Spleen (tissue), 11 donors: ENCODE data around the gene CCDC88B. TPM values are rescaled to one million over a fixed set of nuclear protein-coding genes. Genes with fewer than 3 reads are reported as not detected.
"Not testable (repeated sequence)": the region's sequence is repeated elsewhere in the genome, so short reads cannot be mapped to it uniquely, and the experiment has no call there.

Source experiments
- DNase-seq: peaks from one replicate; pipeline ENCODE4 v3.0.0-alpha.2; 2020
- H3K27ac ChIP-seq, 8 donors: fragments of 200-600 bp; sonication (generic) in 7 of 8; 1 replicate in 4 of 8; 2 replicates in 4 of 8; pipeline versions ENCODE4 v1.5.0 to v1.8.0; 2016 to 2021; ENCODE audit warnings: inconsistent platforms in 4 of 8, mild to moderate bottlenecking in 4 of 8, moderate library complexity in 1 of 8
- H3K27me3 ChIP-seq, 7 donors: fragments of 200-600 bp; sonication (generic) in 6 of 7; replicated peaks in 1 of 7; 1 replicate in 4 of 7; 2 replicates in 3 of 7; pipeline versions ENCODE4 v1.5.0 to v1.8.0; 2016 to 2021; ENCODE audit warnings: inconsistent platforms in 3 of 7, mild to moderate bottlenecking in 1 of 7
- H3K36me3 ChIP-seq, 6 donors: fragments of 200-600 bp; sonication (generic) in 5 of 6; 1 replicate in 4 of 6; 2 replicates in 2 of 6; pipeline versions ENCODE4 v1.5.0 to v1.8.0; 2016 to 2021; ENCODE audit warnings: inconsistent platforms in 2 of 6
- H3K4me1 ChIP-seq, 6 donors: fragments of 200-600 bp; sonication (generic) in 5 of 6; 1 replicate in 3 of 6; 2 replicates in 3 of 6; pipeline versions ENCODE4 v1.5.0 to v1.8.0; 2016 to 2021; ENCODE audit warnings: inconsistent platforms in 3 of 6
- H3K4me3 ChIP-seq, 8 donors: fragments of 200-600 bp; sonication (generic) in 7 of 8; 1 replicate in 4 of 8; 2 replicates in 4 of 8; pipeline versions ENCODE4 v1.5.0 to v1.8.0; 2016 to 2021; ENCODE audit warnings: inconsistent platforms in 4 of 8, mild to moderate bottlenecking in 4 of 8, moderate library complexity in 2 of 8
- H3K9me3 ChIP-seq, 8 donors: fragments of 200-600 bp; sonication (generic) in 7 of 8; 1 replicate in 4 of 8; 2 replicates in 4 of 8; pipeline versions ENCODE4 v1.5.0 to v1.8.0; 2016 to 2021; ENCODE audit warnings: inconsistent platforms in 4 of 8
- POLR2A ChIP-seq, 3 donors: fragments of 450-650 bp; IDR thresholded peaks; one replicate each; pipeline ENCODE4 v1.5.1; 2017; ENCODE audit warnings: antibody characterized with exemption in 3 of 3, mild to moderate bottlenecking in 1 of 3
- POLR2AphosphoS5 ChIP-seq, 3 donors: sonication (generic); formaldehyde crosslinking; IDR thresholded peaks; one replicate each; pipeline ENCODE4 v1.5.1; 2017; ENCODE audit warnings: antibody characterized with exemption in 3 of 3
- WGBS, 5 donors: extraction: QIAGEN DNeasy Blood & Tissue Kit in 3 of 5; methylation state at CpG; one replicate each; pipeline versions ENCODE4 v1.1.5 to v1.1.7; 2013 to 2018; 5-methylcytosine and 5-hydroxymethylcytosine counted together
- intact Hi-C: fragments of 100-400 bp; cut with DNase I; formaldehyde crosslinking; loops from one replicate; pipeline ENCODE4 v1.15.0; 2023; ENCODE audit warnings: low total_unique reads
- polyA plus RNA-seq, 3 donors: library from polyadenylated mRNA; stranded (reverse); fragments of 200-250 nt; gene quantifications; one replicate each; pipeline ENCODE4 v1.2.1, GENCODE V29; 2013
- total RNA-seq, 7 donors: library from RNA; depleted of rRNA in 3 of 7; stranded (reverse); fragments of >200 nt in 3 of 7; fragmentation: NEBNext Ultra II Directional in 4 of 7; extraction: Animal tissue kit (Norgen Biotek cat#: 25700) in 4 of 7; gene quantifications; one replicate each; pipeline versions ENCODE4 v1.1.0 to v1.2.1, GENCODE V29; 2016 to 2021
- TF ChIP-seq, protein P1 (sequence below), 11 experiments: fragments of 200-600 bp in 7 of 11; fragments of 450-650 bp in 4 of 11; sonication (generic) in 4 of 11; IDR thresholded peaks in 8 of 11; conservative IDR thresholded peaks in 3 of 11; 1 replicate in 7 of 11; 2 replicates in 4 of 11; pipeline versions ENCODE4 v1.4.0 to v1.8.0; 2016 to 2021; ENCODE audit warnings: antibody characterized with exemption in 11 of 11, inconsistent platforms in 4 of 11, mild to moderate bottlenecking in 1 of 11
- donor health status: healthy with polysubstance abuse.
- donor health status: DM: no; HTN: no; CAD: no; lungs with moderate emphysema.
- donor health status: DM: no; HTN: no; CAD: no.
- donor health status: Bipolar disorder and iron deficiency.
- donor health status: healthy.
- donor health status: DM: no; HTN: no; CAD: no.
- donor health status: DM: yes; HTN: yes; CAD: no.

Gene CCDC88B
- total and polyA plus RNA-seq, 10 donors = 64.3 to 638 (median 106) TPM

DNA sequence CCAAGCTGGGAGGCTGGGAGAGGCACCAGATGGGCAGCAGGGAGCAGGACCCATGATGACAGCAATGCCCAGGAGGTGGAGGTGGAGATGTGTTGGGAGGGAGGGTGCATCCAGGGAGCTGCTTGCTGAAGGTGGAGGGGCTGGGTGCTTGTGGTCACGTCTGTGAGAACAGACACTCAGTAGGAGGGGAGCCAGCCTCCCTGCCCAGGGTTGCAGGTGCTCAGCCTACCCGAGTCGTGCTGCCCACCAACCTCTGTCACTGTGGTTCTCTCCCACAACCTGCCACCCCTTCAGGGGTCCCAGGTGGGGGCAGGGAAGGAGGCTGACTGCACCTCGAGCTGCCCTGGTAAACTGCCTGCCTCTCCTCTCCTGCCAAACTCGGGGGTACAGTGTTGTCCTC, 16.6 kb upstream of the CCDC88B start:
- peak overlapping the region in 4 of 8 donors; percentile 19 to 45 (median 40) for H3K27ac ChIP-seq
- H3K36me3 ChIP-seq = peaks cover 0 to 42% (median 18%) of the 10 kb centered on the region in 6 donors
- WGBS, 5 donors = 46 to 59% (median 49%) methylated on average over 4 to 5 of the region's 5 CpGs

DNA sequence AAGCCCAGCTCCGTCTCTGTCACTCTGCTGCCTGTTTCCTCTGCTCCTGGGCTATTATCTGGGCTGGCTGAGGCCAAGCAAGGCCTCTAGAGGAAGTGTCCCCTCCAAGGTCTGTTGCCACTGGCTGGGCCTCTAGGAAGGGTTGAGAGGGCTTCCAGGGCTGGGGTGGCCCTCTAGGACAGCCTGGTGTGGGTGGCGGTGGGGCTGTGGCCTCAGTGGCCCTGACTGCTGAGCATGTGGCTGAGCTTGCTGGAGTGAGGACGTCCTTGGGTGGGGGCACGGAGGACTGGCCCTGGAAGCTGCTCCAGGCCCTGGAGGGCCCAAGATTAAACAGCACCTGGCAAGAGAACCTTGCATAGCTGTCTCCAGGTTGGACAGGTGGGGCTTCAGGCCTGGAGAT, 16.0 kb upstream of the CCDC88B start:
- peaks cover 0 to 42% (median 18%) of the 10 kb centered on the region in 6 donors for H3K36me3 ChIP-seq
- peak overlapping the region in 4 of 8 donors; percentile 19 to 45 (median 40) for H3K27ac ChIP-seq
- peak in 2 of 3 donors; percentile 32 to 53 for TF ChIP-seq POLR2AphosphoS5 (IDR thresholded peaks at IDR 0.05)
- H3K4me3 ChIP-seq, H3K9me3 ChIP-seq, H3K27me3 ChIP-seq, DNase-seq, intact Hi-C loops: not testable (repeated sequence)
- H3K4me1 ChIP-seq = peaks cover 2 to 35% (median 12%) of the 10 kb centered on the region in 6 donors
- 68 to 90% (median 76%) methylated on average over 3 to 4 of the region's 4 CpGs for WGBS, 5 donors

More for the DNA sequence above, 16.6 kb upstream of the CCDC88B start:
- peaks cover 0 to 6% (median 0%) of the 10 kb centered on the region in 8 donors for H3K9me3 ChIP-seq
- no peak for DNase-seq
- intact Hi-C loops = no loop called here
- peaks cover 4 to 39% (median 18%) of the 10 kb centered on the region in 6 donors for H3K4me1 ChIP-seq
- no peak for TF ChIP-seq POLR2A (IDR thresholded peaks at IDR 0.05)
- no peak for TF ChIP-seq POLR2AphosphoS5 (IDR thresholded peaks at IDR 0.05)
- TF ChIP-seq, protein P1, sequence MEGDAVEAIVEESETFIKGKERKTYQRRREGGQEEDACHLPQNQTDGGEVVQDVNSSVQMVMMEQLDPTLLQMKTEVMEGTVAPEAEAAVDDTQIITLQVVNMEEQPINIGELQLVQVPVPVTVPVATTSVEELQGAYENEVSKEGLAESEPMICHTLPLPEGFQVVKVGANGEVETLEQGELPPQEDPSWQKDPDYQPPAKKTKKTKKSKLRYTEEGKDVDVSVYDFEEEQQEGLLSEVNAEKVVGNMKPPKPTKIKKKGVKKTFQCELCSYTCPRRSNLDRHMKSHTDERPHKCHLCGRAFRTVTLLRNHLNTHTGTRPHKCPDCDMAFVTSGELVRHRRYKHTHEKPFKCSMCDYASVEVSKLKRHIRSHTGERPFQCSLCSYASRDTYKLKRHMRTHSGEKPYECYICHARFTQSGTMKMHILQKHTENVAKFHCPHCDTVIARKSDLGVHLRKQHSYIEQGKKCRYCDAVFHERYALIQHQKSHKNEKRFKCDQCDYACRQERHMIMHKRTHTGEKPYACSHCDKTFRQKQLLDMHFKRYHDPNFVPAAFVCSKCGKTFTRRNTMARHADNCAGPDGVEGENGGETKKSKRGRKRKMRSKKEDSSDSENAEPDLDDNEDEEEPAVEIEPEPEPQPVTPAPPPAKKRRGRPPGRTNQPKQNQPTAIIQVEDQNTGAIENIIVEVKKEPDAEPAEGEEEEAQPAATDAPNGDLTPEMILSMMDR (IDR thresholded peaks at IDR 0.05 in 8 of 11, conservative IDR thresholded peaks at IDR 0.05 in 3 of 11) = no peak
- H3K4me3 ChIP-seq = no peak overlapping the region
- H3K27me3 ChIP-seq = no peaks in the 10 kb centered on the region

DNA sequence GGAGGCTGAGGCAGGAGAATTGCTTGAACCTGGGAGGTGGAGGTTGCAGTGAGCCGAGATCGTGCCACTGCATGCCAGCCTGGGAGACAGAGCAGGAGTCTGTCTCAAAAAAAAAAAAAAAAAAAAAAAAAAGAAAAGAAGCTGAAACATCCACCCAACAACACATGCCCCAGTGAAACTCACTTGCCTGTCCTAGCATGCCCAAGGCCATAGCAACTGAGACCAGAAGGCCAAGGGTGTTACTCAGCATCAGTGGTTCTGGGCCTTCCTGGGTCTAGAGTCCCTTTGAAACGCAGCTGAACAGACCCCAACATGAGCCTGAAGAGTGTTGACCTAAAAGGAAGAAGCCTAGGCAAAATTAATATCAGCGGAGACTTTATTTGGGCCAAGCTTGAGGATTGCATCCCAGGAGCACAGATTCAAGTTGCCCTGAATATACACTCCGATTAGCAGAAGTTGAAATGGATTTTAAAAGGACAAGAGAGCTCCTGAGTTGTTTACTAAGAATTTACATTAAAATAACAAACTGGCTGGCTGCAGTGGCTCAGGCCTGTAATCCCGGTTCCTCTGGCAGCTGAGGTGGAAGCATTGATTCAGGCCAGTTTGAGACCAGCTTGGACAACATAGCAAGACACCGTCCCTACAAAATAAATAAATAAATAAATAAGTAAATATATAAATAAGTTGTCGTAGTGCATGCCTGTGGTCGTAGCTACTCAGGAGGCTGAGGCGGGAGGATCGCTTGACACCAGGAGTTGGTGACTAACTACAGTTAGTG, 15.1 kb upstream of the CCDC88B start:
- H3K4me3 ChIP-seq = no peak overlapping the region
- H3K4me1 ChIP-seq = peaks cover 0 to 34% (median 8%) of the 10 kb centered on the region in 6 donors
- DNase-seq = no peak
- no peak overlapping the region for H3K27ac ChIP-seq
- H3K36me3 ChIP-seq = peaks cover 0 to 37% (median 18%) of the 10 kb centered on the region in 6 donors
- TF ChIP-seq, protein P1 (IDR thresholded peaks at IDR 0.05 in 8 of 11, conservative IDR thresholded peaks at IDR 0.05 in 3 of 11) = no peak
- TF ChIP-seq POLR2A (IDR thresholded peaks at IDR 0.05) (no peak), POLR2AphosphoS5 (IDR thresholded peaks at IDR 0.05) (no peak)
- intact Hi-C loops = no loop called here
- 92 to 95% (median 95%) methylated on average over 11 of the region's 11 CpGs for WGBS, 5 donors
- H3K9me3 ChIP-seq = peaks cover 0 to 6% (median 0%) of the 10 kb centered on the region in 8 donors
- no peaks in the 10 kb centered on the region for H3K27me3 ChIP-seq

DNA sequence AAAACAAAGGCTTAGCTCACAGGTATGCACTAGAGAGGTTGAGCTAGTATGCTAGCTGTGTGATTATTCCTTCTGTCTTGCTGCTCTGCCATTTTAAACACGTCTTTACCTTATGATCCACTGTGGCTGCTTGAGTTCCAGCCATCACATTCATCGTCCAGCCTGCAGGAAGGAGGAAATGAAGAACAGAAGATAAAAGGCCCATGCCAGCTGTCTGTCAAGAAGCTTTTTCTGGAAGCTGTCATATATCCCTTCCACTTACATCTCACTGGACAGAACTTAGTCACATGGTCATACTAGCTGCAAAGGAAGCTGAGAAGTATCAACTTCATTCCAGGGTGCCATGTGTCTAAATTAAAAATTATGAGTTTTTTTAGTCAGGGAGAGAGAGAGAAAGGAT, 12.6 kb upstream of the CCDC88B start:
- no peak for TF ChIP-seq POLR2A (IDR thresholded peaks at IDR 0.05)
- TF ChIP-seq POLR2AphosphoS5 (IDR thresholded peaks at IDR 0.05) = no peak
- TF ChIP-seq, protein P1 (IDR thresholded peaks at IDR 0.05 in 8 of 11, conservative IDR thresholded peaks at IDR 0.05 in 3 of 11) = no peak
- WGBS, 5 donors = 89 to 94% (median 92%) methylated on average over 2 of the region's 2 CpGs
- Histone ChIP-seq H3K4me3 (no peak overlapping the region), H3K27ac (no peak overlapping the region), H3K9me3 (peaks cover 0 to 6% (median 0%) of the 10 kb centered on the region in 8 donors), H3K4me1 (peaks cover 9 to 50% (median 18%) of the 10 kb centered on the region in 6 donors), H3K36me3 (peaks cover 0 to 12% (median 6%) of the 10 kb centered on the region in 6 donors), H3K27me3 (no peaks in the 10 kb centered on the region)
- intact Hi-C loops = no loop called here
- no peak for DNase-seq
